A549 (cell line): ENCODE measurements around the gene MAP10.

Source experiments
- HDAC2 ChIP-seq: fragments of 200-600 bp; sonication (generic); IDR thresholded peaks from 2 replicates; pipeline ENCODE4 v1.6.1; 2016
- SMC3 ChIP-seq: fragments of >200 bp; sonication (Bioruptor Twin); formaldehyde crosslinking; IDR thresholded peaks from 3 replicates; pipeline ENCODE4 v1.6.1; 2018; ENCODE audit warnings: inconsistent platforms
- TF ChIP-seq, protein P1 (sequence below): fragments of >200 bp; sonication (Bioruptor Twin); formaldehyde crosslinking; IDR thresholded peaks from 3 replicates; pipeline ENCODE4 v1.5.1; 2016

DNA sequence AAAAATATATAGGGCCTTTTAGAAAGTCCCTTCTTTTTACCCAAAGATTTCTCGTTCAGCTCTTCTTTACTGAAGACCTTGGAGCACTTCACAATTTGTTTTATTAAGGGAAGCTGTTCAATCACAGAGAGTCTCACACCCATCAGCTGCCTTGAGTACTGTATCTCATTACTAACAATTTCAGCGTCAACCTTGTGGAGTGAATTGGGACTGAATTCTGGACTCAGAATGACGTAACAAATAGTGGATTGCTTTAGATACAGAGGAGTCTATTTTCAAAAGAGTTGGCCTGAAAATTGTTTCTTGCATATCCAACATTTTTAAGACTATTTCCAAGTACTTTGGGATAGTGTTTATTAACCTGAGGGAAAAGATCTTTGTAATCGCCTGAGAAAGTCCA lies 7.9 kb downstream of the MAP10 start:
- TF ChIP-seq HDAC2 (no peak), SMC3 (no peak)
- TF ChIP-seq, protein P1, sequence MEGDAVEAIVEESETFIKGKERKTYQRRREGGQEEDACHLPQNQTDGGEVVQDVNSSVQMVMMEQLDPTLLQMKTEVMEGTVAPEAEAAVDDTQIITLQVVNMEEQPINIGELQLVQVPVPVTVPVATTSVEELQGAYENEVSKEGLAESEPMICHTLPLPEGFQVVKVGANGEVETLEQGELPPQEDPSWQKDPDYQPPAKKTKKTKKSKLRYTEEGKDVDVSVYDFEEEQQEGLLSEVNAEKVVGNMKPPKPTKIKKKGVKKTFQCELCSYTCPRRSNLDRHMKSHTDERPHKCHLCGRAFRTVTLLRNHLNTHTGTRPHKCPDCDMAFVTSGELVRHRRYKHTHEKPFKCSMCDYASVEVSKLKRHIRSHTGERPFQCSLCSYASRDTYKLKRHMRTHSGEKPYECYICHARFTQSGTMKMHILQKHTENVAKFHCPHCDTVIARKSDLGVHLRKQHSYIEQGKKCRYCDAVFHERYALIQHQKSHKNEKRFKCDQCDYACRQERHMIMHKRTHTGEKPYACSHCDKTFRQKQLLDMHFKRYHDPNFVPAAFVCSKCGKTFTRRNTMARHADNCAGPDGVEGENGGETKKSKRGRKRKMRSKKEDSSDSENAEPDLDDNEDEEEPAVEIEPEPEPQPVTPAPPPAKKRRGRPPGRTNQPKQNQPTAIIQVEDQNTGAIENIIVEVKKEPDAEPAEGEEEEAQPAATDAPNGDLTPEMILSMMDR = no peak
